ENCODE measurements around the gene THAP10.
A peak's percentile ranks its signal among the peaks of the same experiment; 100 is the strongest.
"Not testable (repeated sequence)": the region's sequence is repeated elsewhere in the genome, so short reads cannot be mapped to it uniquely, and the experiment has no call there.

The THAP10 gene

GRCh38 chr15:70859998-70860397, 32.2 kb downstream of the THAP10 start:
- H3K4me1 ChIP-seq (ENCODE audit: control insufficient read depth, insufficient read depth, low read length), result no peaks in the 10 kb centered on the region
- no peaks in the 10 kb centered on the region for H3K9me3 ChIP-seq (ENCODE audit: control insufficient read depth, insufficient read depth, low read length)
- no peaks in the 10 kb centered on the region for H3K36me3 ChIP-seq (ENCODE audit: control insufficient read depth, insufficient read depth, low read length)
- no CpG with 5 or more reads among the region's 11 CpGs for WGBS (ENCODE audit: insufficient coverage, insufficient read length)
- DNase-seq (ENCODE audit: low read depth, low spot score), result no peak
- no peak overlapping the region for H3K27ac ChIP-seq (ENCODE audit: low read length)
- no peak overlapping the region for H3K4me3 ChIP-seq (ENCODE audit: low read length)
- H3K27me3 ChIP-seq (ENCODE audit: control insufficient read depth, insufficient read depth, low read length), result no peaks in the 10 kb centered on the region

- no peaks in the 10 kb centered on the region for H3K9me3 ChIP-seq (ENCODE audit: control insufficient read depth, insufficient read depth, low read length)
- no peaks in the 10 kb centered on the region for H3K4me1 ChIP-seq (ENCODE audit: control insufficient read depth, insufficient read depth, low read length)
- no CpG with 5 or more reads among the region's 14 CpGs for WGBS (ENCODE audit: insufficient coverage, insufficient read length)
- H3K27me3 ChIP-seq (ENCODE audit: control insufficient read depth, insufficient read depth, low read length), result no peaks in the 10 kb centered on the region
- no peak for DNase-seq (ENCODE audit: low read depth, low spot score)
- H3K36me3 ChIP-seq (ENCODE audit: control insufficient read depth, insufficient read depth, low read length), result no peaks in the 10 kb centered on the region
- no peak overlapping the region for H3K27ac ChIP-seq (ENCODE audit: low read length)
- H3K4me3 ChIP-seq (ENCODE audit: low read length), result no peak overlapping the region
Observed at GRCh38 chr15:70859322-70859908, 32.8 kb downstream of the THAP10 start.

GRCh38 chr15:70858614-70859321, 33.5 kb downstream of the THAP10 start:
- not testable (repeated sequence) for H3K36me3 ChIP-seq (ENCODE audit: control insufficient read depth, insufficient read depth, low read length); H3K27ac ChIP-seq (ENCODE audit: low read length); H3K4me3 ChIP-seq (ENCODE audit: low read length); H3K4me1 ChIP-seq (ENCODE audit: control insufficient read depth, insufficient read depth, low read length); H3K27me3 ChIP-seq (ENCODE audit: control insufficient read depth, insufficient read depth, low read length); DNase-seq (ENCODE audit: low read depth, low spot score); H3K9me3 ChIP-seq (ENCODE audit: control insufficient read depth, insufficient read depth, low read length)
- no CpG with 5 or more reads among the region's 9 CpGs for WGBS (ENCODE audit: insufficient coverage, insufficient read length)

- no peaks in the 10 kb centered on the region for H3K36me3 ChIP-seq (ENCODE audit: control insufficient read depth, insufficient read depth, low read length)
- no peaks in the 10 kb centered on the region for H3K9me3 ChIP-seq (ENCODE audit: control insufficient read depth, insufficient read depth, low read length)
- no peak overlapping the region for H3K4me3 ChIP-seq (ENCODE audit: low read length)
- no peak overlapping the region for H3K27ac ChIP-seq (ENCODE audit: low read length)
- WGBS (ENCODE audit: insufficient coverage, insufficient read length), result no CpG with 5 or more reads among the region's 3 CpGs
- no peaks in the 10 kb centered on the region for H3K27me3 ChIP-seq (ENCODE audit: control insufficient read depth, insufficient read depth, low read length)
- DNase-seq (ENCODE audit: low read depth, low spot score), result no peak
- H3K4me1 ChIP-seq (ENCODE audit: control insufficient read depth, insufficient read depth, low read length), result no peaks in the 10 kb centered on the region
Observed at GRCh38 chr15:70857562-70858285, 34.5 kb downstream of the THAP10 start.

GRCh38 chr15:70856884-70857561, 35.2 kb downstream of the THAP10 start:
- H3K9me3 ChIP-seq (ENCODE audit: control insufficient read depth, insufficient read depth, low read length), result no peaks in the 10 kb centered on the region
- no CpG with 5 or more reads among the region's 5 CpGs for WGBS (ENCODE audit: insufficient coverage, insufficient read length)
- H3K4me1 ChIP-seq (ENCODE audit: control insufficient read depth, insufficient read depth, low read length), result 0 out of 2 replicates have a peak, but pooled peaks cover 1% of the 10 kb centered on the region
- no peak overlapping the region for H3K4me3 ChIP-seq (ENCODE audit: low read length)
- no peak overlapping the region for H3K27ac ChIP-seq (ENCODE audit: low read length)
- H3K27me3 ChIP-seq (ENCODE audit: control insufficient read depth, insufficient read depth, low read length), result no peaks in the 10 kb centered on the region
- no peak for DNase-seq (ENCODE audit: low read depth, low spot score)
- H3K36me3 ChIP-seq (ENCODE audit: control insufficient read depth, insufficient read depth, low read length), result no peaks in the 10 kb centered on the region

GRCh38 chr15:70856177-70856883, 35.9 kb downstream of the THAP10 start:
- DNase-seq (ENCODE audit: low read depth, low spot score), result no peak
- H3K36me3 ChIP-seq (ENCODE audit: control insufficient read depth, insufficient read depth, low read length), result no peaks in the 10 kb centered on the region
- no CpG with 5 or more reads among the region's 7 CpGs for WGBS (ENCODE audit: insufficient coverage, insufficient read length)
- 0 out of 2 replicates have a peak, but pooled peaks cover 1% of the 10 kb centered on the region for H3K4me1 ChIP-seq (ENCODE audit: control insufficient read depth, insufficient read depth, low read length)
- no peak overlapping the region for H3K4me3 ChIP-seq (ENCODE audit: low read length)
- no peaks in the 10 kb centered on the region for H3K27me3 ChIP-seq (ENCODE audit: control insufficient read depth, insufficient read depth, low read length)
- no peaks in the 10 kb centered on the region for H3K9me3 ChIP-seq (ENCODE audit: control insufficient read depth, insufficient read depth, low read length)
- no peak overlapping the region for H3K27ac ChIP-seq (ENCODE audit: low read length)

GRCh38 chr15:70855764-70856163, 36.5 kb downstream of the THAP10 start:
- Histone ChIP-seq H3K27me3 (ENCODE audit: control insufficient read depth, insufficient read depth, low read length) (no peaks in the 10 kb centered on the region), H3K9me3 (ENCODE audit: control insufficient read depth, insufficient read depth, low read length) (no peaks in the 10 kb centered on the region), H3K27ac (ENCODE audit: low read length) (no peak overlapping the region), H3K36me3 (ENCODE audit: control insufficient read depth, insufficient read depth, low read length) (no peaks in the 10 kb centered on the region), H3K4me1 (ENCODE audit: control insufficient read depth, insufficient read depth, low read length) (0 out of 2 replicates have a peak, but pooled peaks cover 1% of the 10 kb centered on the region), H3K4me3 (ENCODE audit: low read length) (no peak overlapping the region)
- no peak for DNase-seq (ENCODE audit: low read depth, low spot score)
- no CpG with 5 or more reads among the region's 2 CpGs for WGBS (ENCODE audit: insufficient coverage, insufficient read length)

GRCh38 chr15:70854666-70854976, 37.6 kb downstream of the THAP10 start:
- no peaks in the 10 kb centered on the region for H3K9me3 ChIP-seq (ENCODE audit: control insufficient read depth, insufficient read depth, low read length)
- H3K4me1 ChIP-seq (ENCODE audit: control insufficient read depth, insufficient read depth, low read length), result 0 out of 2 replicates have a peak, but pooled peaks cover 1% of the 10 kb centered on the region
- H3K27ac ChIP-seq (ENCODE audit: low read length), result no peak overlapping the region
- H3K36me3 ChIP-seq (ENCODE audit: control insufficient read depth, insufficient read depth, low read length), result no peaks in the 10 kb centered on the region
- no CpG with 5 or more reads among the region's 4 CpGs for WGBS (ENCODE audit: insufficient coverage, insufficient read length)
- H3K27me3 ChIP-seq (ENCODE audit: control insufficient read depth, insufficient read depth, low read length), result no peaks in the 10 kb centered on the region; the same call in 1 of the 2 replicates
- peak overlapping the region; percentile 95; the same call in 1 of the 2 replicates for H3K4me3 ChIP-seq (ENCODE audit: low read length)
- no peak for DNase-seq (ENCODE audit: low read depth, low spot score)

GRCh38 chr15:70853973-70854665, 38.1 kb downstream of the THAP10 start, which contains the start of gene LARP6:
Gene LARP6 (minus strand): TSS chr15:70854157. CDS start chr15:70854088, 69 bp downstream.
- Histone ChIP-seq H3K4me1 (ENCODE audit: control insufficient read depth, insufficient read depth, low read length) (0 out of 2 replicates have a peak, but pooled peaks cover 1% of the 10 kb centered on the region), H3K4me3 (ENCODE audit: low read length) (peak within 1 kb of the TSS; percentile 95), H3K9me3 (ENCODE audit: control insufficient read depth, insufficient read depth, low read length) (no peaks in the 10 kb centered on the region), H3K27ac (ENCODE audit: low read length) (no peak within 1 kb of the TSS), H3K36me3 (ENCODE audit: control insufficient read depth, insufficient read depth, low read length) (no peaks in the 10 kb centered on the region), H3K27me3 (ENCODE audit: control insufficient read depth, insufficient read depth, low read length) (no peaks in the 10 kb centered on the region; the same call in 1 of the 2 replicates)
- WGBS (ENCODE audit: insufficient coverage, insufficient read length), result no CpG with 5 or more reads among the region's 78 CpGs
- DNase-seq (ENCODE audit: low read depth, low spot score), result no peak
